Panc1 (cell line): ENCODE measurements around the gene LPGAT1. TPM values are rescaled to one million over a fixed set of nuclear protein-coding genes. Genes with fewer than 3 reads are reported as not detected.

Source experiments
- ATAC-seq: fragments of 200-7000 bp; cut with Tn5 transposase; 2 replicates; pipeline ENCODE4 v1.9.1; 2020; ENCODE audit warnings: mild to moderate bottlenecking, moderate library complexity
- BruUV-seq: library from RNA; stranded (reverse); fragments of 400-500 nt; replicated peaks from 2 replicates; lab custom pipeline; 2021; lab: Mats Ljungman, UMichigan
- CTCF ChIA-PET: fragments of 300-600 bp; sonication (Branson Sonifier 250); formaldehyde crosslinking; loops from one replicate; lab custom pipeline; 2022; ENCODE audit warnings: antibody characterized with exemption; lab: Charles Lee
- POLR2A ChIA-PET: fragments of 300-600 bp; sonication (Branson Sonifier 250); formaldehyde crosslinking; loops from one replicate; lab custom pipeline; 2022; ENCODE audit warnings: antibody characterized with exemption; lab: Charles Lee
- DNase-seq: peaks from one replicate; pipeline ENCODE4 v3.0.0-alpha.2; 2010; ENCODE audit warnings: low read depth, low spot score
- H3K27ac ChIP-seq: 2 replicates; pipeline ENCODE4 v1.5.1; 2011; ENCODE audit warnings: mild to moderate bottlenecking, low read length, inconsistent platforms
- H3K27me3 ChIP-seq: fragments of 200-500 bp; sonication (Bioruptor generic); 2 replicates; pipeline ENCODE4 v1.6.0; 2014; ENCODE audit warnings: low read length, inconsistent platforms; ENCODE audit not compliant: control insufficient read depth, insufficient read depth
- H3K36me3 ChIP-seq: fragments of 200-500 bp; sonication (Bioruptor generic); 2 replicates; pipeline ENCODE4 v1.5.1; 2014; ENCODE audit warnings: inconsistent platforms, mild to moderate bottlenecking, low read length, moderate library complexity; ENCODE audit not compliant: control insufficient read depth, insufficient read depth
- H3K4me1 ChIP-seq: 2 replicates; pipeline ENCODE4 v1.5.1; 2011; ENCODE audit warnings: inconsistent platforms, mild to moderate bottlenecking, low read length, moderate library complexity; ENCODE audit not compliant: control insufficient read depth, insufficient read depth
- H3K4me3 ChIP-seq, 2 experiments: 2 replicates each; pipeline ENCODE4 v1.5.1; 2011 to 2012; ENCODE audit warnings: low read depth in 2 of 2, low read length in 2 of 2, mild to moderate bottlenecking in 2 of 2, inconsistent platforms in 1 of 2, moderate library complexity in 1 of 2
- H3K9me3 ChIP-seq: fragments of 200-500 bp; sonication (Bioruptor generic); 2 replicates; pipeline ENCODE4 v1.5.1; 2014; ENCODE audit warnings: low read depth, mild to moderate bottlenecking, inconsistent platforms, low read length, moderate library complexity; ENCODE audit not compliant: control insufficient read depth, insufficient read depth
- POLR2AphosphoS5 ChIP-seq: IDR thresholded peaks from 2 replicates; pipeline ENCODE4 v1.6.1; 2012; ENCODE audit warnings: mild to moderate bottlenecking, low read depth, low read length, moderate library complexity
- SIN3A ChIP-seq: IDR thresholded peaks from 2 replicates; pipeline ENCODE4 v1.6.1; 2012; ENCODE audit warnings: low read depth, mild to moderate bottlenecking, low read length, moderate library complexity, borderline replicate concordance; ENCODE audit not compliant: insufficient read depth
- TCF7L2 ChIP-seq: IDR thresholded peaks from 2 replicates; pipeline ENCODE4 v1.6.1; 2011; ENCODE audit warnings: mild to moderate bottlenecking, low read depth, low read length, inconsistent platforms
- in situ Hi-C: cut with HindIII; loops from 2 replicates; pipeline ENCODE4 v1.10.0; 2016; ENCODE audit warnings: low sequenced_read_pairs, low pct_unique_long_range_greater_than_20kb
- intact Hi-C: fragments of 100-400 bp; cut with micrococcal nuclease; formaldehyde crosslinking; loops from one replicate; pipeline ENCODE4 v1.10.0; 2022; ENCODE audit not compliant: unreplicated experiment
- total RNA-seq: library from RNA; stranded (reverse); gene quantifications from one replicate; pipeline ENCODE4 v1.2.1, GENCODE V29; 2021; ENCODE audit not compliant: unreplicated experiment
- TF ChIP-seq, protein P1 (sequence below), 2 experiments: IDR thresholded peaks; 2 replicates each; pipeline ENCODE4 v1.6.1; 2011 to 2012; ENCODE audit warnings: low read depth in 2 of 2, control low read depth in 1 of 2, low read length in 1 of 2, mild to moderate bottlenecking in 1 of 2, moderate library complexity in 1 of 2; ENCODE audit not compliant: insufficient read depth in 1 of 2
- TF ChIP-seq, protein P2 (sequence below): fragments of 450-650 bp; IDR thresholded peaks from 2 replicates; pipeline ENCODE4 v1.5.1; 2017; ENCODE audit warnings: mild to moderate bottlenecking

LPGAT1 gene
- total RNA-seq, 1 experiment from 2014 or later, result 85.4 TPM

DNA sequence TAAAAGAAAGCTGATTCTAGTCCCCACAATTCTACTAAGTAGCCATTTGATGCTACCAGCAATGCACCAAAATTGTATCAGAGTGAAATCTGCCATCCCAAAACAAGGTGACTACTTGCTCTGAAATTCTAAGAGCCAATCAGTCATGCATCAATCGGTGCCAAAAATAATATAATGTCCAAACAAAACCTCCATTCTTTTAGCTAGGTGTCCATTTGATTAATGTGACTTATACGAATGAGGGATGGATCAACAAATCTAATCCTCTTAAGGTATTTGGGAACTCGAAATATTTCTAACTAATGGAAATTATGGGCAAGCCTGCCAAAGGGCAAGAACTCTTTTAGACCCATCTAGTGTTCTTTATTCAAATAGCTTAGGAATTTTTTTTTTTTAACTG lies 88.8 kb downstream of the LPGAT1 start:
- ChIA-PET CTCF (interaction anchor here (1.3 kb wide), 1 partner anchor 44 kb away, joined by 3 read pairs; no protein-coding TSS in a partner anchor), POLR2A (interaction anchor here (0.5 kb wide), 1 partner anchor 44 kb away, joined by 5 read pairs; no protein-coding TSS in a partner anchor)
- ATAC-seq, result no peak
- Histone ChIP-seq H3K27me3 (no peaks in the 10 kb centered on the region), H3K9me3 (no peaks in the 10 kb centered on the region), H3K36me3 (no peaks in the 10 kb centered on the region; the same call in 1 of the 2 replicates), H3K27ac (peak overlapping the region; percentile 59), H3K4me3 (no peak overlapping the region), H3K4me1 (peaks cover 51% of the 10 kb centered on the region)
- intact Hi-C loops (no loop called here), in situ Hi-C loops (no loop called here)
- no peak for DNase-seq
- BruUV-seq, result no TSS peak
- TF ChIP-seq TCF7L2 (no peak), SIN3A (no peak), POLR2AphosphoS5 (no peak)
- TF ChIP-seq, protein P1, sequence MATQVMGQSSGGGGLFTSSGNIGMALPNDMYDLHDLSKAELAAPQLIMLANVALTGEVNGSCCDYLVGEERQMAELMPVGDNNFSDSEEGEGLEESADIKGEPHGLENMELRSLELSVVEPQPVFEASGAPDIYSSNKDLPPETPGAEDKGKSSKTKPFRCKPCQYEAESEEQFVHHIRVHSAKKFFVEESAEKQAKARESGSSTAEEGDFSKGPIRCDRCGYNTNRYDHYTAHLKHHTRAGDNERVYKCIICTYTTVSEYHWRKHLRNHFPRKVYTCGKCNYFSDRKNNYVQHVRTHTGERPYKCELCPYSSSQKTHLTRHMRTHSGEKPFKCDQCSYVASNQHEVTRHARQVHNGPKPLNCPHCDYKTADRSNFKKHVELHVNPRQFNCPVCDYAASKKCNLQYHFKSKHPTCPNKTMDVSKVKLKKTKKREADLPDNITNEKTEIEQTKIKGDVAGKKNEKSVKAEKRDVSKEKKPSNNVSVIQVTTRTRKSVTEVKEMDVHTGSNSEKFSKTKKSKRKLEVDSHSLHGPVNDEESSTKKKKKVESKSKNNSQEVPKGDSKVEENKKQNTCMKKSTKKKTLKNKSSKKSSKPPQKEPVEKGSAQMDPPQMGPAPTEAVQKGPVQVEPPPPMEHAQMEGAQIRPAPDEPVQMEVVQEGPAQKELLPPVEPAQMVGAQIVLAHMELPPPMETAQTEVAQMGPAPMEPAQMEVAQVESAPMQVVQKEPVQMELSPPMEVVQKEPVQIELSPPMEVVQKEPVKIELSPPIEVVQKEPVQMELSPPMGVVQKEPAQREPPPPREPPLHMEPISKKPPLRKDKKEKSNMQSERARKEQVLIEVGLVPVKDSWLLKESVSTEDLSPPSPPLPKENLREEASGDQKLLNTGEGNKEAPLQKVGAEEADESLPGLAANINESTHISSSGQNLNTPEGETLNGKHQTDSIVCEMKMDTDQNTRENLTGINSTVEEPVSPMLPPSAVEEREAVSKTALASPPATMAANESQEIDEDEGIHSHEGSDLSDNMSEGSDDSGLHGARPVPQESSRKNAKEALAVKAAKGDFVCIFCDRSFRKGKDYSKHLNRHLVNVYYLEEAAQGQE (IDR thresholded peaks at IDR 0.05; ENCODE audit: insufficient read depth in 1 of 2, low read depth in 2 of 2, low read length in 1 of 2), result no peak
- TF ChIP-seq, protein P2, sequence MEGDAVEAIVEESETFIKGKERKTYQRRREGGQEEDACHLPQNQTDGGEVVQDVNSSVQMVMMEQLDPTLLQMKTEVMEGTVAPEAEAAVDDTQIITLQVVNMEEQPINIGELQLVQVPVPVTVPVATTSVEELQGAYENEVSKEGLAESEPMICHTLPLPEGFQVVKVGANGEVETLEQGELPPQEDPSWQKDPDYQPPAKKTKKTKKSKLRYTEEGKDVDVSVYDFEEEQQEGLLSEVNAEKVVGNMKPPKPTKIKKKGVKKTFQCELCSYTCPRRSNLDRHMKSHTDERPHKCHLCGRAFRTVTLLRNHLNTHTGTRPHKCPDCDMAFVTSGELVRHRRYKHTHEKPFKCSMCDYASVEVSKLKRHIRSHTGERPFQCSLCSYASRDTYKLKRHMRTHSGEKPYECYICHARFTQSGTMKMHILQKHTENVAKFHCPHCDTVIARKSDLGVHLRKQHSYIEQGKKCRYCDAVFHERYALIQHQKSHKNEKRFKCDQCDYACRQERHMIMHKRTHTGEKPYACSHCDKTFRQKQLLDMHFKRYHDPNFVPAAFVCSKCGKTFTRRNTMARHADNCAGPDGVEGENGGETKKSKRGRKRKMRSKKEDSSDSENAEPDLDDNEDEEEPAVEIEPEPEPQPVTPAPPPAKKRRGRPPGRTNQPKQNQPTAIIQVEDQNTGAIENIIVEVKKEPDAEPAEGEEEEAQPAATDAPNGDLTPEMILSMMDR, result no peak

DNA sequence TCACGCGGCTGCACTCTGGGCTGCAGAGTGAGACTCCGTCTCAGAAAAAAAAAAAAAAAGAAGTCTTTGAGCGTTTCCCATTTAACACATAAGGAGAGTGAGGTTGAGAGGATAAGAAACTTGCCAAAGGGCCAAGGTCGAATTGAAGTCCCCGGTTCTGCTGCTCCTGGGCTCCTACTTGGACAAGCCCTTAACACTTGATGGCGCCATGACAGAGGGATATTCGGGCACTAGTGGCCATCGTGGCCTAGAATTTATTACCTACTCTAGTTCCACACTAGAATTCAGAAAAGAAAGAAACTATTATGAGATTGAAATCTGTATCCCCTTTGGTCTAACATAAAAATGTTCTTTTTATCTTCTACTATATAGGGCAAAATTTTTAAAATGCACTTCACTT lies 89.4 kb downstream of the LPGAT1 start:
- Histone ChIP-seq H3K36me3 (no peaks in the 10 kb centered on the region), H3K9me3 (no peaks in the 10 kb centered on the region), H3K4me1 (peaks cover 58% of the 10 kb centered on the region), H3K27ac (peak overlapping the region; percentile 59; the same call in 1 of the 2 replicates), H3K27me3 (no peaks in the 10 kb centered on the region), H3K4me3 (no peak overlapping the region)
- ChIA-PET CTCF (interaction anchor here (1.3 kb wide), 1 partner anchor 43 kb away, joined by 3 read pairs; no protein-coding TSS in a partner anchor), POLR2A (no interaction called here)
- BruUV-seq, result no TSS peak
- intact Hi-C loops, result no loop called here
- ATAC-seq (no peak), DNase-seq (no peak)
- TF ChIP-seq, protein P2, result no peak; the same call in 1 of the 2 replicates
- TF ChIP-seq POLR2AphosphoS5 (no peak), TCF7L2 (no peak), SIN3A (no peak)
- TF ChIP-seq, protein P1 (IDR thresholded peaks at IDR 0.05; ENCODE audit: insufficient read depth in 1 of 2, low read depth in 2 of 2, low read length in 1 of 2), result no peak
- in situ Hi-C loops, result no loop called here
